GM19438 (cell line): ENCODE data around the gene NDE1.

ENCODE experiments used
- ATAC-seq: cut with Tn5 transposase; IDR thresholded peaks from one replicate; pipeline ENCODE4 v1.9.1; 2021; ENCODE audit warnings: low read depth; ENCODE audit not compliant: unreplicated experiment

Gene NDE1

DNA sequence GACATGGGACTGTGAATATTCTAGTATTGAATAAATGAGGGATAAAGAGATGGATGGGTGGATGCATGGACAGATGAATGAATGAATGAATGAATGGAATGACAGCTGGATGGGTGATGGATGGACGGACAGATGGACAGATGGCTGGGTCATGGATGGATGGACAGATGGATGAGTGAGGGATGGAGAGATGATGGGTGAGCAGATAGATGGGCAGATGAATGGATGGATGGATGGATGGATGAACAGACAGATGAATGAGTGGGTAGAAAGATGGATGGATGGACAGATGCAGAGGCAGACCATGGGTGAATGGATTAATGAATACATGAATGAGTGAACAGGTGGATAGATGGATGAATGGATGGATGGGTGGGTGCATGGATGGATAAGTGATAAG is 110.1 kb downstream of the NDE1 start:
- no peak for ATAC-seq

DNA sequence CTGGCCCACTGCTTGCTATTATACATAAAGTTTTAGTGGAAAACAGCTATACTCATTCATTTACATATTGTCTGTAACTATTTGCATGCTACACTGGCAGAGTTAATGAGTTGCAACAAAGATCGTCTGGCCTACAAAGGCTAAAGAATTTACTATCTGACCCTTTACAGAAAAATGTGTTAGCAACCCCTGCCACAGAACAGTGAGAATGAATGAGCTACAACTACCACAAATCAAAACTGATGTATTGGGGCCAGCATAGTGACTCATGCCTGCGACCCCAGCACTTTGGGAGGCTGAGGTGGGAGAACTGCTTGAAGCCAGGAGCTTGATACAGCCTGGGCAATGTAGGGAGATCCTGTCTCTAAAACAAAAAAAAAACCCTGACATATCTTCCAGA is 114.1 kb downstream of the NDE1 start:
- no peak for ATAC-seq

DNA sequence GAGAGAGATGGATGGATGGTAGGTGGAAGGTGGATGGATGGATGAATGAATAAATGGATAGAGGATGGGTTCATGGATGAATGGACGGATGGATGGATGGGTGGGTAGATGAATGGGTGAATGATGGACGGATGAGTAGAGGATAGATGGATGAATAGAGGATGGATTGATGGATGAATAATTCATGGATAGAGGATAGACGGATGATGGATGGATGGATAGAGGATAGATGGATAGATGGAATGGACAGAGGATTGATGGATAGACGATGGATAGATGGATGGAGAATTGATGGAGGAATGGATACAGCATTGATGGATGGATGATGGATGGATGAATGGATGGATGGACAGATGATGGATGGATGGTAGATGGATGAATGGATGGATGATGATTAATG is 115.1 kb downstream of the NDE1 start:
- no peak for ATAC-seq

DNA sequence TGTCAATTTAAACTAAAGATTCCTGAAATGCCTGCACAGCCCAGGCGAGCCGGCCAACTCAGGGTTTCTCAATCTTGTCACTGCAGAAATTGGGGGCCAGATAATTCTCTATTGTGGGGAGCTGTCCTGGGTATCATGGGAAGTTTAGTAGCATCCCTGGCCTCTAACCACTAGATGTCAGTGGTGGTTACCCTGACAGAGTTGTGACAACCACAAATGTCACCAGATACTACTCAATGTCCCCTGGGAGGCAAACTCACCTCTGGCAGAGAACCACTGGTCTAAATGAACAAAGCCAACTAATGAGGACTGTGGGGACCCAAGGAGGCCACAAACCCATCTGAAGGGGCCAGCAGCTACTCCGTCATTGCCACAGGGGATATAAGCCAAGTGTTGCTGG is 115.8 kb downstream of the NDE1 start:
- ATAC-seq = no peak

DNA sequence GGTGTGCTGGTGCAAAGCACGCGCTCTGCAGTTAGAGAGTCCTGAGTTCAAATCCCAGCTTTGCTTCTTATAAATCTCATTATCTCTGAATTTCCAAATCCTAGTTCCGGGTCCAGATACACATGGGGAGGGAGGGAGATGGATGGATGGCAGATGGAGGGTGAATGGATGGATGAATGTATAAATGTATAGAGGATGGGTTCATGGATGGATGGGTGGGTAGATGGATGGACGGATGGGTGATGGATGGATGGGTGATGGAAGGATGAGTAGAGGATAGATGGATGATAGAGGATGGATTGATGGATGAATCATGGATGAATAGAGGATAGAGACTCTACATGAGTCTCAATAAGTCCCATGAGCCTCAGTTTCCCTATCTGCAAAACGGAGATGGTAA is 116.9 kb downstream of the NDE1 start:
- ATAC-seq = no peak

DNA sequence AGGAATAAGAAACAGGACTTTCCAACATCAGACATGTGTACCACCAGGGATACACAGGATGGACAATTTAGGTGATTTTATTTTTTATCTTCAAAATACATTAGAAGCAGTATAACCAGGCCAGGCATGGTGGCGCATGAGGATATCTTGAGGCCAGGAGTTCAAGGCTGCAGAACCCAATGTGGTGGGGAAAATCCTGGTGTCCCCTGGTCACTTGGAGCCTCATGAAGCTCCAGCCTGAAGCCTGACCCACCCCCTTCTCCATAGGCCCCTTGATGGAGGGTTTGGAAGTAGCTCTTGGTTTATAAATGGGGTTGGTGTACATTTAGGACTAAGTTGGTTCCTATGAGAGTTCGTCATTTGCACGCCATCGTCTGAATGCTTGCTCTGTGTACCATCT is 118.2 kb downstream of the NDE1 start:
- no peak for ATAC-seq

DNA sequence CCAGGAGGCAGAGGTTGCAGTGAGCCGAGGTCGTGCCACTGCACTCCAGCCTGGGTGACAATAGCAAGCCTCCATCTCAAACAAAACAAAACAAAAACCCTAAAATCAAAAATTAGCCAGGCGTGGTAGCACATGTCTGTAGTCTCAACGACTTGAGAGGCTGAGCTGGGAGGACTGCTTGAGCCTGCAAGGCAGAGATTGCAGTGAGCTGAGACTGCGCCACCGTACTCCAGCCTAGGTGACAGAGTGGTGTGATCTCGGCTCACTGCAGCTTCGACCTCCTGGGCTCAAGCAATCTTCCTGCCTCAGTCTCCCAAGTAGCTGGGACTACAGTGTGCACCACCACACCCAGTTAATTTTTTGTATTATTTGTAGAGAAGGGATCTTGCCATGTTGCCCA is 119.2 kb downstream of the NDE1 start:
- no peak for ATAC-seq

DNA sequence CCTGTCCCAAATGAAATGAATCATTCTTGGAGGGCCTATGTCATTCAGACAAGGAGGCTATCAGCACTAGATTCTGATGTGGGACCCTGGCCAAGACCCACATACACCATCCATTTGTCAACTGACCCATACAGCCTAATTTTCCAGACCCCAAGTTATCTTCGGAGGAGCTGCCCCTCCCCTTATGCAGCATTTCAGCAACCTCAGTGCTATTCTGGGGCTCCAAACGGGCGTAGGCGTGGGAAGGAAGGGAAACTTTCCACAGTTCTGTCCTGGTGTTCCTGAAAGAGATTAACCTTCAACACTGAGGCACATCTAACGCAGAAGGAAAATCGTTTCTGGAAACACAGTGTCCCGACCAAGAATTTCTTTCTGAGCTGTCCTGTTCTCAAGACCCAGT is 120.1 kb downstream of the NDE1 start:
- no peak for ATAC-seq

DNA sequence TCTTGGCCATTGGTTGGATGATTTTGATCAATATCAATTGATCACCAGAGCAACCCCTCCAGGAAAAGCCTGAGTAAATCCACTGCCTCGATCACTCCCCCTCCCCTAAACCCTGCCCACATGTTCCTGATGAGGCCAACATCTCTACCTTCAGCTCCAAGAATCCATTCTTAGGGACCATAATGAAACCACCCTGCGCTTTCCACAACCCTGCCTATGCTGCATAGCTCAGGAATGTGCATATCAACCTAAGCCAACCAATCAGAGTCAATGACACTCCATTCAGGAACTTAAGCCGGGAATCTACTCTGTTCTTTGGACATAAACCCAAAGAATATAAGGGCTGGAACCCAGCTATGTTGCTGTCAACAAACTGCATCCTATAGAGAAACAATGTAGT is 120.5 kb downstream of the NDE1 start:
- ATAC-seq = no peak

DNA sequence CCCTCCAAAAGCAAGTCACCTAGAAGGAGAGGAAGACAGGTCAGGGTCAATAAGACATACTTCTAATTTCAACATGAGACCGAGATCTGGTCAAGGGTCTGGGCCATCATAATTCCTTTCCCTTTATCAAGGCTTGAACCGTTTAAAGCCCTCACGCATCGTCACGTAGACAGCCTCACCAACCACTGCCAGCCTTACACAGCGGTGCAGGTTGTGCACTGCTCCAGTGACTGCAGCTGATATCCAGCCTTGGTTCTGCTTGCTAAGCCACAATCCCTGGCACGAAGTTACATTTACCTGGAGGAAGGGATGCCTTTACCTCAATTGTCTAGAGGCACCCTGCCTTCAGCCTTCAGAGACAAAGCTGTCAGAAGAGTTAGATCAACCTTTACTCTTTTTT is 121.6 kb downstream of the NDE1 start:
- ATAC-seq = no peak

DNA sequence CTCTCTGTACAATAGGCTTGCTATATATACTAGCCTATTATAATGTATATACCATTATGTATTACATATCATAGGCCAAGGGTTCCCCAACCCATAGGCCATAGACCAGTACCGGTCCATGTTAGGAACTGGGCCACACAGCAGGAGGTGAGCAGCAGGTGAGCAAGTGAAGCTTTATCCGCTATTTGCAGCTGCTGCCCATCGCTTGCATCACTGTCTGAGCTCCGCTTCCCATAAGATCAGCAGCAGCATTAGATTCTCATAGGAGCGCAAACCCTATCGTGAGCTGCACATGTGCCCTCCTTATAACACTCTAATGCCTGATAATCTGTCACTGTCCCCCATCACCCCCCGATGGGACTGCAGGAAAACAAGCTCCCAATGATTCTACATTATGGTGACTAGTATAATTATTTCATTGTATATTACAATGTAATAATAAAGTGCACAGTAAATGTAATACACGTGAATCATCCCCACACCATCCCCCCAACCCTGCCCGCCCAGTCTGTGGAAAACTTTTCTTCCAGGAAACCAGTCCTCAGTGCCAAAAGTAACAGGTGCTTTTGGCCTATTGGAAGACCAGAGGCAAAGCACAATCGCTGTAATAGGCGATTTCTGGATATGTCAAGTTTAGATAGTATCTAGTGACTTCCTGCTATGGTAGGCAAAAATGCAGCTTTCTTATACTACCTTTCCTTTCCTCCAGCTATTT is 122.7 kb downstream of the NDE1 start:
- no peak for ATAC-seq

DNA sequence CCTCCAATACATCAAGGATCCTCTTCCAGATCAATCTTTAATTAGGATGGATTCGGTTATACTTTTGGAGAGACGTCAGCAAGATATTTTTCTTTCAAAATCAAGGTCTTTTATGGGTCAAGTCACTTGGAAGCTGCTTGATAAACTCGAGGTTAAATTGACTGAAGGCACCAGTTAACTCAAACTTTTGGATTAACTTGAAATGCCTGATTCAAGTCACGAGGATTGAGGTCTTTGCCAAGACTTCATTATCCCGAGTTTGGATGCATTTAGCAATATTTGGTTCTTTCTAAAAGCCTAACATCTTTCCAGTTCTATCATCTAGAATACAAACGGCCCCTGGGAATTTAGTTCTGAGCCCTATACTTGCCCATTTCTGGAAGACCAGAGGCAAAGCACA is 123.9 kb downstream of the NDE1 start:
- no peak for ATAC-seq

DNA sequence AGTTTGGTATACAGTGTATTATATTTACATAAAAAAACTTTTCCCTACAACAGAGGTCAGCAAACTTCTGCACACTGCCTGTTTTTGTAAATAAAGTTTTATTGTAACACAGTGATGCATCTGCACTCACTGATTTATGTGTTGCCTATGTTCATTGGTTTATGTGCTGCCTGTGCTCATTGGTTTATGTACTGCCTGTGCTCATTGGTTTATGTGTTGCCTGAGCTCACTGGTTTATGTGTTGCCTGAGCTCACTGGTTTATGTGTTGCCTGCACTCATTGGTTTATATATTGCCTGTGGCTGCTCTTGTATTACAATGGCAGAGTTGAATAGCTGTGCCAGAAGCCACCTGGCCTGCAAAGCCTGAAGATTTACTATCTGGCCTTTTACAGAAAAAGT is 125.2 kb downstream of the NDE1 start:
- no peak for ATAC-seq

DNA sequence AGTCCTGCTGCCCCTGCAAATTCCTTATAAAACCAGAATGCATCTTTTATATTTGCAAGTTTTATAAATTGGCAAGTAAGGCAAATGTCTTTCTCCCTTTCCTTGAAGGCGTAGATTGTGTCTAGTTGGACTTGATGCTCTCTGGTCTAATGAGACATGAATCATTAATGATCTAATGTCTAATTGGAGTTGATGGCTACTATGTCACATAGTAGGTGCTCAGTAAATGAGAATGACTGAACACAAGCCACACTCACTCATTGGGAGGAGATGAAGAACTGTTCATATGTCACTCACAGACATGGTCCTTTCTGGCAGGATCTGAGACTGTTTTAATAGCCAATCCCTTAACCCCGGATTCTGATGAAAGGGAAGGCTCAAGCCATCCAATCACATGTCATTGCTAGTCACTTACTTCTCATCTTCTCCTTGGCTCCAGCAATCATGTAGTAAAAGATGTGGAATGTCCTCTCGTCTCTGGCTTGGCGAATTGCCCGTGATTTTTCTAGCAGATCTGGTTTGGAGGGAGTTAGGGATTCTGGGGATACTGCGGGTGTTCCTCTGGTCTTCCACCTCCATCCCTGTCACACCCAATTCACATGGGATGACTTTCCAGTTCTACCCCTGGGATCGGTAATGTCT is 125.7 kb downstream of the NDE1 start:
- ATAC-seq = no peak
